ENCODE measurements around the gene LYRM2.

DNA sequence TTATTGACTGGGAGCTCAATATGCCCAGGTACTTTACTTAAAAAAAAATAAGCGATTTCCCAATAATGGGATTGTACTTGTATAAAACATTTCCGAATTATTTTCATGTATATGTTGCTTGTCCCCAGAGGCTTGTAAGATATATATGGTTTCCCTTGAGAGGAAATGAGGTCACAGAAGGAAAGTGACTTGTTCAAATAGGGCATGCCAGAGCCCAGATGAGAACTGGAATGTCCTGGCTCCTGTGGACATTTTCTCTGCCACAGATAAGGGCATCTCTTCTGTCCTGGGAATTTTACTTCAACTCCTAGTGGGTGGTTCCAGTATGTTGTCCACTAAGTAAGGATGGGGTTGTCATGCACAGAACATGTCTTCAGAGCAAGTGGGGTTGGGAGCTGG lies 63.0 kb downstream of the LYRM2 start:
- TF ChIP-seq, protein P1, sequence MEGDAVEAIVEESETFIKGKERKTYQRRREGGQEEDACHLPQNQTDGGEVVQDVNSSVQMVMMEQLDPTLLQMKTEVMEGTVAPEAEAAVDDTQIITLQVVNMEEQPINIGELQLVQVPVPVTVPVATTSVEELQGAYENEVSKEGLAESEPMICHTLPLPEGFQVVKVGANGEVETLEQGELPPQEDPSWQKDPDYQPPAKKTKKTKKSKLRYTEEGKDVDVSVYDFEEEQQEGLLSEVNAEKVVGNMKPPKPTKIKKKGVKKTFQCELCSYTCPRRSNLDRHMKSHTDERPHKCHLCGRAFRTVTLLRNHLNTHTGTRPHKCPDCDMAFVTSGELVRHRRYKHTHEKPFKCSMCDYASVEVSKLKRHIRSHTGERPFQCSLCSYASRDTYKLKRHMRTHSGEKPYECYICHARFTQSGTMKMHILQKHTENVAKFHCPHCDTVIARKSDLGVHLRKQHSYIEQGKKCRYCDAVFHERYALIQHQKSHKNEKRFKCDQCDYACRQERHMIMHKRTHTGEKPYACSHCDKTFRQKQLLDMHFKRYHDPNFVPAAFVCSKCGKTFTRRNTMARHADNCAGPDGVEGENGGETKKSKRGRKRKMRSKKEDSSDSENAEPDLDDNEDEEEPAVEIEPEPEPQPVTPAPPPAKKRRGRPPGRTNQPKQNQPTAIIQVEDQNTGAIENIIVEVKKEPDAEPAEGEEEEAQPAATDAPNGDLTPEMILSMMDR (IDR thresholded peaks at IDR 0.05), result no peak
- TF ChIP-seq POLR2A (IDR thresholded peaks at IDR 0.05), result no peak
